ENCODE data around the gene ATG16L2.
"Not testable (repeated sequence)": the region's sequence is repeated elsewhere in the genome, so short reads cannot be mapped to it uniquely, and the experiment has no call there.

The ATG16L2 gene

GRCh38 chr11:72821221-72821919 is 7.2 kb downstream of the ATG16L2 start:
- peak overlapping the region; percentile 67 for H3K4me3 ChIP-seq (ENCODE audit: low read length)
- peaks cover 14% of the 10 kb centered on the region for H3K27me3 ChIP-seq (ENCODE audit: insufficient read depth, low read length)
- peaks cover 7% of the 10 kb centered on the region; the same call in 1 of the 2 replicates for H3K36me3 ChIP-seq (ENCODE audit: insufficient read depth, low read length)
- H3K9me3 ChIP-seq (ENCODE audit: insufficient read depth, low read depth, low read length) = no peaks in the 10 kb centered on the region
- whole genome bisulfite sequencing = 36% methylated on average over 50 of the region's 50 CpGs
- H3K27ac ChIP-seq (ENCODE audit: low read depth, low read length) = no peak overlapping the region
- H3K4me1 ChIP-seq (ENCODE audit: insufficient read depth, low read length) = no peaks in the 10 kb centered on the region
- H3K9ac ChIP-seq (ENCODE audit: low read depth, low read length) = peak overlapping the region; percentile 64

DNA sequence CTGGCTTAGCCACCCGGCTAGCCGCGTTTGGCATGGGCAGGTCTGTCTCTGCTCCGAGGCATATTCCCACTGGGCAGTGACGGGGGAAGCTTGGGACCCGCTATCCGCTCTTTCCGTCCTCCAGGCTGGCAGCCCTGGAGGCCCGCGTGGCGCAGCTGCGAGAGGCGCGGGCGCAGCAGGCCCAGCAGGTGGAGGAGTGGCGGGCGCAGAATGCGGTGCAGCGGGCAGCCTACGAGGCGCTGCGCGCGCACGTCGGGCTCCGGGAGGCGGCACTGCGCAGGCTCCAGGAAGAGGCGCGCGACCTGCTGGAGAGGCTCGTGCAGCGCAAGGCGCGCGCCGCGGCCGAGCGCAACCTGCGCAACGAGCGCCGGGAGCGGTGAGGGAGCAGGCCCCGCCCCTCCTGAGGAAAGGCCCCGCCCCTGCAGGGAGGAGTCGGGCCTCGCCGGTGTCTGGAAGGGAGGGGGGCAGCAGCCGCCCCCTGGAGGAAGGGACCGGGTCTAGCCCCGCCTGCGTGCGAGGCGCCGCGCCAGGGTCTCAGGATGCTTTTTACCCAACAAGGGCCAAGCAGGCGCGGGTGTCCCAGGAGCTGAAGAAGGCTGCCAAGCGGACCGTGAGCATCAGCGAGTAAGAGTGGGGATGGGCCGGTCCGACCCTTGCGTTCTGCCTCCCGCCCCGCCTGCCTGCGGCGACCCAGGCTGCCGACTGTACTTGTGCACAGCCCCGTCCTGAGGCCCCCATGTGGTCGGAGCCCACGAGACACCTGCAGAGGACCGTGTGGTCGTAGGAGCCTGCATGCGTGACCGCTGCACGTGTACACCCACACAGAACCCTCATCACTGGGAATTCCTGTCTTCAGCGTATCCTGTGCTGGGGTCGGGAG is 7.9 kb downstream of the ATG16L2 start:
- peaks cover 7% of the 10 kb centered on the region; the same call in 1 of the 2 replicates for H3K36me3 ChIP-seq (ENCODE audit: insufficient read depth, low read length)
- 2% methylated on average over 82 of the region's 82 CpGs for WGBS
- peaks cover 14% of the 10 kb centered on the region for H3K27me3 ChIP-seq (ENCODE audit: insufficient read depth, low read length)
- H3K9me3 ChIP-seq (ENCODE audit: insufficient read depth, low read depth, low read length) = no peaks in the 10 kb centered on the region
- peak overlapping the region; percentile 64 for H3K9ac ChIP-seq (ENCODE audit: low read depth, low read length)
- no peak overlapping the region for H3K27ac ChIP-seq (ENCODE audit: low read depth, low read length)
- peak overlapping the region; percentile 67 for H3K4me3 ChIP-seq (ENCODE audit: low read length)
- no peaks in the 10 kb centered on the region for H3K4me1 ChIP-seq (ENCODE audit: insufficient read depth, low read length)

DNA sequence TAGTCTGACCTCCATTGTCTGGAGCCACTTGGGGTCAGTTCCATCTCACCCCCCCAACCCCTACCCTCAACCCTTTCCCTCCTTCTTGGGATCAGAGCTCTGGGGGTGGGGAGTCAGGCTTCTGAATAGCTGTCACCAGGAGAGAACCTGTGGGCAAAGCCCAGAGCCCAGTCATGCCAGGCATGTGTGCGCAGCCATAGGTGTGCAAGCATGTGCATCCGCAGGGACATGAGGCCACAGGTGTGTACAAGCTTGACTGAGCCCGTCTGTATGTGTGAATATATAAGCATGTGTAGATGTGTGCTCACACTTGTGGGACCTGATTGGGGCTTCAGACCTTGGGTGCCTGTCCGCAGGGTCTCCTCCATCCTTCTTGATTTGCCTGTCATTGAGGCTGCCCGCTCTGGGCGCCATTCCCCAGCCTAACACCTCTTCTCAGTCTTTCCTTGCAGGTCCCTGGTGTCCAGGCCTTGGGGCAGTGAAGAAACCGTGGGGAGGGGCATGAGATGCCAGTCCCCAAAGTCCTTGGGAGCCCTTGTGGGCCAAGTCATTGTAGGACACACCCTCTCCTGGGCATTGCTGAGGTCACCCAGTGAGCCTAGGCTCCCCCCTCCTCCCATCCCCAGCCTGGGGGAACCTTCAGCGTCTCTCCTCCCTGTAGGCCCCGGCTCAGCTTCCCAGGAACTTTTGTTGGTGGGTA is 9.0 kb downstream of the ATG16L2 start:
- WGBS = 91% methylated on average over 7 of the region's 9 CpGs
- Histone ChIP-seq H3K4me1 (ENCODE audit: insufficient read depth, low read length) (no peaks in the 10 kb centered on the region), H3K9me3 (ENCODE audit: insufficient read depth, low read depth, low read length) (no peaks in the 10 kb centered on the region), H3K4me3 (ENCODE audit: low read length) (no peak overlapping the region), H3K27me3 (ENCODE audit: insufficient read depth, low read length) (peaks cover 14% of the 10 kb centered on the region), H3K36me3 (ENCODE audit: insufficient read depth, low read length) (peaks cover 7% of the 10 kb centered on the region; the same call in 1 of the 2 replicates), H3K27ac (ENCODE audit: low read depth, low read length) (no peak overlapping the region), H3K9ac (ENCODE audit: low read depth, low read length) (no peak overlapping the region)

- Histone ChIP-seq H3K27ac (ENCODE audit: low read depth, low read length) (no peak overlapping the region), H3K4me1 (ENCODE audit: insufficient read depth, low read length) (no peaks in the 10 kb centered on the region), H3K9me3 (ENCODE audit: insufficient read depth, low read depth, low read length) (no peaks in the 10 kb centered on the region), H3K36me3 (ENCODE audit: insufficient read depth, low read length) (peaks cover 2% of the 10 kb centered on the region; the same call in 1 of the 2 replicates), H3K4me3 (ENCODE audit: low read length) (no peak overlapping the region), H3K9ac (ENCODE audit: low read depth, low read length) (no peak overlapping the region), H3K27me3 (ENCODE audit: insufficient read depth, low read length) (peaks cover 14% of the 10 kb centered on the region)
- 88% methylated on average over 7 of the region's 7 CpGs for WGBS
Measured at GRCh38 chr11:72824020-72824419, 9.8 kb downstream of the ATG16L2 start.

DNA sequence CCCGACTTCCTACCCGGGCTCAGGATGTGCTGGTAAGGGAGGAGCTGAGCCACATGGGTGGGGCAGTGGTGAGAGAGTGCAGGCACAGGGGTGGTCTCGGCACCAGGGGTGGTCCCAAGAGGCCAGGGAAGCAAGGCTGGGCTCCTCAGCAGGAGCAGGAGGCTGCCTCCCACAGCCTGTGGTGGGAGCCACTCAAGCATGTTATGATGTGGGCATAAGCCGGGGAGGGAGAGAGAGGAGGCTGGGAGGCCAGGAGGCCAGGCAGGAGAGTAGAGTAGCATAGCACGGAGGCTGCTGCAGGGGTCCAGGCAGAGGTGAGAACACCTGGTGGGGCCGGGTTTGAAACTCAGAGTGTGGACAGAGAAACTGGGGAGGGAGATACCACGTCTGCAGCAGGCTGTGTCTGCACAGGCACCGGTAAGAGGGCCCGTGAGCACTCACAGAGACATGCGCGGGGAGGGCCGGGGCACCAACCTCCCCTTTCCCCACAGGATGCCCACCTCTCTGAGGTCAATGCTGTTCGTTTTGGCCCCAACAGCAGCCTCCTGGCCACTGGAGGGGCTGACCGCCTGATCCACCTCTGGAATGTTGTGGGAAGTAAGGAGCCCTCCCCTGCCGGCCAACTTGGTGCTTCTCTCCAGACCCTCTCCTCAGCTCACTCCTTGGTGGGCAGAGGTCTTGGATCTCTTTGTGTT is 10.7 kb downstream of the ATG16L2 start:
- H3K4me3 ChIP-seq (ENCODE audit: low read length) = no peak overlapping the region
- H3K9ac ChIP-seq (ENCODE audit: low read depth, low read length) = no peak overlapping the region
- peaks cover 14% of the 10 kb centered on the region for H3K27me3 ChIP-seq (ENCODE audit: insufficient read depth, low read length)
- H3K27ac ChIP-seq (ENCODE audit: low read depth, low read length) = no peak overlapping the region
- H3K4me1 ChIP-seq (ENCODE audit: insufficient read depth, low read length) = no peaks in the 10 kb centered on the region
- H3K9me3 ChIP-seq (ENCODE audit: insufficient read depth, low read depth, low read length) = no peaks in the 10 kb centered on the region
- peaks cover 2% of the 10 kb centered on the region; the same call in 1 of the 2 replicates for H3K36me3 ChIP-seq (ENCODE audit: insufficient read depth, low read length)
- 86% methylated on average over 15 of the region's 15 CpGs for WGBS

DNA sequence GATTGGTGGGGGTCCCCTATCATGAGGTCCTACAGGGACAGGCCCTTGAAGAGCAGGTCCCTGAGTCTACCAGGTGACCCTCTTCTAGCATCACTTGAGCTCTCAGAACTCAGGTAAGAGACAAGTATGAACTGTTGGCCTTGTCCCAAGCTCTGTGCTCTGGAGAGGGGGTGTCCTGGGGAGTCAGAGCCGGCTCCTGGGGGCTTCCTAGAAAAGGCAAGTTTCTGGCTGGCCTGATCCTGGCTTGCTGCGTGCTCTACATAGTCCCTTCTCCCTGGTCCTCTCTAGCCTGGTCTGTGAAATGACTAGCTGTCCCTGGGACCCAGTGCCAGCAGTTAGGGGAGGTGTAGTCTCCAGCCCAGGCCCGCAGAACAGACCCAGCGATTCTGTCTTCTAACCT is 11.4 kb downstream of the ATG16L2 start:
- no peak overlapping the region for H3K9ac ChIP-seq (ENCODE audit: low read depth, low read length)
- no peaks in the 10 kb centered on the region for H3K4me1 ChIP-seq (ENCODE audit: insufficient read depth, low read length)
- H3K27me3 ChIP-seq (ENCODE audit: insufficient read depth, low read length) = peaks cover 13% of the 10 kb centered on the region
- no peak overlapping the region for H3K27ac ChIP-seq (ENCODE audit: low read depth, low read length)
- H3K36me3 ChIP-seq (ENCODE audit: insufficient read depth, low read length) = no peaks in the 10 kb centered on the region
- H3K9me3 ChIP-seq (ENCODE audit: insufficient read depth, low read depth, low read length) = no peaks in the 10 kb centered on the region
- WGBS = 94% methylated on average over 4 of the region's 4 CpGs
- no peak overlapping the region for H3K4me3 ChIP-seq (ENCODE audit: low read length)

DNA sequence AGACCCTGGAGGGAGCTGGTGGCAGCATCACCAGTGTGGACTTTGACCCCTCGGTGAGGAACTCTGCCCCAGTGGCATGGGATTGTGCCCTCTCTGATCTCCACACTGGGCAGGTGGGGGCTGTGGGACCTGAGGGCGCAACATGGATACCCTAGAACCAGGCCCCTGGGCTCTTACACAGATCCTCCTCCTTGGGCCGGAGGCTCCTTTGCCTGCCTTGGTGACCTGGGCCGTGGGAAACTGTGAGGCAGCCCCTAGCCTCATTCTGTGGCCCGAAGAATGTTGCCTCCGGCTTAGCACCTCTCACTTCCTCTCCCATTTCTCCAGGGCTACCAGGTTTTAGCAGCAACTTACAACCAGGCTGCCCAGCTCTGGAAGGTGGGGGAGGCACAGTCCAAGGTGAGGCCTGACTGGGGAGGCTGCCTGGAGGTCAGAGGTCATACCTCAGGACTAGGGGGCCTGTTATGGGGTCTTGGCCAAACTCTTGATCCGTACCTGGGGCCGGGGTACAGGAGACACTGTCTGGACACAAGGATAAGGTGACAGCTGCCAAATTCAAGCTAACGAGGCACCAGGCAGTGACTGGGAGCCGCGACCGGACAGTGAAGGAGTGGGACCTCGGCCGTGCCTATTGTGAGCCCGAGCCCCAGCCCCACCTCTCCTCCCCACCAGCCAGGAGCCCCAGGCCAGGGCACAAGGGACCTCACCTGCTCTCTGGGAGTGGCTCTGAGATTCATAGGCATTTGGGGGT is 12.2 kb downstream of the ATG16L2 start:
- Histone ChIP-seq H3K27ac (ENCODE audit: low read depth, low read length) (no peak overlapping the region), H3K4me3 (ENCODE audit: low read length) (no peak overlapping the region), H3K27me3 (ENCODE audit: insufficient read depth, low read length) (peaks cover 6% of the 10 kb centered on the region), H3K9me3 (ENCODE audit: insufficient read depth, low read depth, low read length) (no peaks in the 10 kb centered on the region), H3K36me3 (ENCODE audit: insufficient read depth, low read length) (no peaks in the 10 kb centered on the region), H3K9ac (ENCODE audit: low read depth, low read length) (no peak overlapping the region), H3K4me1 (ENCODE audit: insufficient read depth, low read length) (no peaks in the 10 kb centered on the region)
- WGBS = 93% methylated on average over 15 of the region's 15 CpGs

- Histone ChIP-seq H3K27me3 (ENCODE audit: insufficient read depth, low read length) (peaks cover 5% of the 10 kb centered on the region), H3K4me1 (ENCODE audit: insufficient read depth, low read length) (0 out of 2 replicates have a peak, but pooled peaks cover 5% of the 10 kb centered on the region), H3K36me3 (ENCODE audit: insufficient read depth, low read length) (no peaks in the 10 kb centered on the region), H3K9ac (ENCODE audit: low read depth, low read length) (no peak overlapping the region), H3K27ac (ENCODE audit: low read depth, low read length) (no peak overlapping the region), H3K9me3 (ENCODE audit: insufficient read depth, low read depth, low read length) (no peaks in the 10 kb centered on the region), H3K4me3 (ENCODE audit: low read length) (no peak overlapping the region)
- 96% methylated on average over 8 of the region's 8 CpGs for WGBS
Measured at GRCh38 chr11:72826942-72827480, 12.8 kb downstream of the ATG16L2 start.

DNA sequence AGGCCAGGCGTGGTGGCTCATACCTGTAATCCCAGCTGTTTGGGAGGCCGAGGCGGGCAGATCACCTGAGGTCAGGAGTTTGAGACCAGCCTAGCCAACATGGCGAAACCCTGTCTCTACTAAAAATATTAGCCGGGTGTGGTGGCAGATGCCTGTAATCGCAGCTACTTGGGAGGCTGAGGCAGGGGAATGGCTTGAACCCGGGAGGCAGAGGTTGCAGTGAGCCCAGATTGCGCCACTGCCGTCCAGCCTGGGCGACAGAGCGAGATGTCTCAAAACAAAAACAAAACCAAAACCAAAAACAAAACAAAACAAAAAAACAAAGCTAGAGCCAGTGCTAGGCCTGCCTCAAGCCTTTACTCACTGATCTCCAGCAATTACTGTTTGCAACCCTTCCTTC is 13.4 kb downstream of the ATG16L2 start:
- not testable (repeated sequence) for H3K36me3 ChIP-seq (ENCODE audit: insufficient read depth, low read length); H3K27me3 ChIP-seq (ENCODE audit: insufficient read depth, low read length); H3K9ac ChIP-seq (ENCODE audit: low read depth, low read length); H3K27ac ChIP-seq (ENCODE audit: low read depth, low read length); H3K4me3 ChIP-seq (ENCODE audit: low read length); H3K9me3 ChIP-seq (ENCODE audit: insufficient read depth, low read depth, low read length); H3K4me1 ChIP-seq (ENCODE audit: insufficient read depth, low read length)
- 96% methylated on average over 10 of the region's 11 CpGs for WGBS

GRCh38 chr11:72828081-72828567 is 13.9 kb downstream of the ATG16L2 start:
- Histone ChIP-seq H3K36me3 (ENCODE audit: insufficient read depth, low read length) (no peaks in the 10 kb centered on the region), H3K27ac (ENCODE audit: low read depth, low read length) (no peak overlapping the region), H3K27me3 (ENCODE audit: insufficient read depth, low read length) (no peaks in the 10 kb centered on the region), H3K9me3 (ENCODE audit: insufficient read depth, low read depth, low read length) (no peaks in the 10 kb centered on the region), H3K9ac (ENCODE audit: low read depth, low read length) (no peak overlapping the region), H3K4me3 (ENCODE audit: low read length) (no peak overlapping the region), H3K4me1 (ENCODE audit: insufficient read depth, low read length) (0 out of 2 replicates have a peak, but pooled peaks cover 7% of the 10 kb centered on the region)
- 90% methylated on average over 11 of the region's 11 CpGs for WGBS
